Stimulated activated CD8-positive, alpha-beta memory T cell treated with anti-CD3 and anti-CD28 coated beads, Interleukin-2, amount 100 ng/mL, for 1 hour (primary cell): ENCODE measurements around the gene PRUNE2.
"Not testable (repeated sequence)": the region's sequence is repeated elsewhere in the genome, so short reads cannot be mapped to it uniquely, and the experiment has no call there.

ENCODE experiments used
- DNase-seq, 2 donors: peaks; one replicate each; pipeline ENCODE4 v3.0.0-alpha.2; 2020; ENCODE audit warnings: low read depth in 2 of 2

The PRUNE2 gene

DNA sequence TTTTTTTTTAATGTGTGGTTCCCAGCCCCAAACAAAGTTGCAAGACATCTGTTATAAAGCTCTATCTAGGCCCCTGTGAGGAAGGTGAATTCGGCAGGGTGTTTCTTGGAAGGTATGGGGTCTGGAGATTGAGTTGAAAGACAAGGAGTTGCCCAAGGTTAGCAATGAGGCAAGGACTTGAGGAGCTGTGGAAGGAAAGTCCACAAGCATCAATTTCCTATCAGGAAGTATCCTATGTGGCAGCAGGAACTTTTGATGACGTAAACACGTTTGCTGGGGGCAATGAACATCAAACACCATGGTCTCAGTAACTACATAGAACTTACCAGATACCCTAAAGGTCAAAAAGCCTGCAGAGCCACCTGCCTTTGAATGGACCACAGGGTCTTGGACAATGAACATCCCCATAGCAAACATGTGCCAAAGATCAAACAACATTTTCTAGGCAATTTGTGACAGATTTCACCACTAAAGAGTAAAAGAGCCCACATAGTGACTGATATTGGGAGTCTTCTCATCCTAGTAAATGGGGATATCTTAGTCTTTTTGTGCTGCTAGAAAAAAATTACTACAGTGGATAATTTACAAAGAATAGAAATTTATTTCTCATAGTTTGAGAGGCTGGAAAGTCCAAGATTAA lies 301.9 kb downstream of the PRUNE2 start:
- DNase-seq, result no peak

DNA sequence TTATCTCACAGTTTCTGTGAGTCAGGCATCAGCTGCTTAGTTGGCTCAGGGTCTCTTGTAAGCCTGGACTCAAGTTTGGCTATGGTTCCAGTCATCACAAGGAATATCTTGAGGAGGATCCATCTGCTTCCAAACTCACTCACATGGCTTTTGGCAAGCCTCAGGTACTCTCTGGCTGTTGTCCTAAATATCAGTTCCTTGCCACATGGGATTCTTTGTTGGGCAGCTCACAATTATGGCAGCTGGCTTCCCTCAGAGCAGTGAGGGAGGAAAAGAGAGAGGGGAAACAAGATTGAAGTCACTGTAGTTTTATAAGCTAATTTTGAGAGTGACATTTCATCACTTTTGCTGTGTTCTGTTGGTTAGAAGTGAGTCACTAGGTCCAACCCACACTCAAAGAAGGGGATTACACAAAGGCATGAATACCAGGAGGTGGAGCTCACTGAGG lies 302.4 kb downstream of the PRUNE2 start:
- DNase-seq, result no peak

DNA sequence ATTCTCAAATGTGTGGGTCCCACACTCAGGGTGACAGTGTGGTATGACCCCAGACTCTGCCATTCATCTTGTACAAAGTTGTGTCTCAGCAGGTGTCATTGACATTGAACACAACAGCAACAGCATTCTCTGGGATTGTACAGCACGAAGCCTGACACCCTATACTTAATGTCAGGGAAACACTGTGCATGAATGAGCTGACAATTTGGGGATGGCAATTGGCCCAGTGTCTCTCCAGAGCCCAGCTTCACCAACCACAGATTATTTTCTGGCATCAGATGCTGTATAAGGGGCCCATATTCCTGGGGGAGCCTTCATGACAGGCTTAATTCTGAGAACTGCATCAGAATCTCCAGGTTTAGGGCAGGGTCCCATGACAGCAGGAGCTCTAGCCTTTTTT lies 303.7 kb downstream of the PRUNE2 start:
- no peak for DNase-seq

GRCh38 chr9:76600007-76600615 lies 305.8 kb downstream of the PRUNE2 start:
- DNase-seq, result no peak

DNA sequence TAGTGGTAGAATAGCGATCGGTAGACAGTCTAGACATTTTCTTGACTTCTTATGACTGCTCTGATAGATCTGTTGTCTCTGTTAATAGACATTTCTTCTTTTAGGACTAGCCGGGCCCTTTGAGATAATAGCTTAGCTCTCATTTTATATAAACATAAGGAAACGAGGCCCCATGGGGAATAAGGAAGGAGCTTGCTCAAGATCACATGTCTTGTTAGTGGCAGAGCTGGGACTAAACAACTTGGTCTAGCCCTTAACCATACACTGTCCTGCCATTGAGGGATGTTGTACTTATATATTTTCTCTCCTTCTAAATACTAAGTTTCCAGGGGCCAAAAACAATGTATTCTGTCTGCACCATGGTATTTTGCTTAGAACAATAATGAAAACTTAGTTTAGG lies 306.9 kb downstream of the PRUNE2 start:
- DNase-seq, result no peak

- no peak for DNase-seq
These were observed 310.3 kb downstream of the PRUNE2 start for GRCh38 chr9:76595645-76596044.

- no peak for DNase-seq
These were observed 311.0 kb downstream of the PRUNE2 start for GRCh38 chr9:76594764-76595424.

GRCh38 chr9:76593961-76594735 lies 311.8 kb downstream of the PRUNE2 start:
- DNase-seq, result not testable (repeated sequence)

DNA sequence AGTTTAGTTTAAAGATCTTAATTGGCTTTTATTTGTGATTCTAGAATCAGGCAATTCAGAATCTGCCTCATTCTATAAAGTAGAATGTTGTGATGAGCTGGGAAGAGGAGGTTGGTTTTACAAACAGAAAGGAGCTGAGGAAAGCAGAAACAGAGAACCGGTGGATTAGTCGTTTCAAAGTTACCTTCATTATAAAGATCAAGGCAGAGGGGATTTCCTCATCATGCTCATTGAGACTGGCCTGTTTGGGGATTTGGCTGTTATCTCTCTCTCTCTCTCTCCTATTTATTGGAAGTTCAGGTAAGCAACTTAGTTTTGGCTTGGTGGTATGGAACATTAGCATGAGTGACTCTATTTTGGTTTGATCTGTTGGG lies 313.0 kb downstream of the PRUNE2 start:
- no peak for DNase-seq

DNA sequence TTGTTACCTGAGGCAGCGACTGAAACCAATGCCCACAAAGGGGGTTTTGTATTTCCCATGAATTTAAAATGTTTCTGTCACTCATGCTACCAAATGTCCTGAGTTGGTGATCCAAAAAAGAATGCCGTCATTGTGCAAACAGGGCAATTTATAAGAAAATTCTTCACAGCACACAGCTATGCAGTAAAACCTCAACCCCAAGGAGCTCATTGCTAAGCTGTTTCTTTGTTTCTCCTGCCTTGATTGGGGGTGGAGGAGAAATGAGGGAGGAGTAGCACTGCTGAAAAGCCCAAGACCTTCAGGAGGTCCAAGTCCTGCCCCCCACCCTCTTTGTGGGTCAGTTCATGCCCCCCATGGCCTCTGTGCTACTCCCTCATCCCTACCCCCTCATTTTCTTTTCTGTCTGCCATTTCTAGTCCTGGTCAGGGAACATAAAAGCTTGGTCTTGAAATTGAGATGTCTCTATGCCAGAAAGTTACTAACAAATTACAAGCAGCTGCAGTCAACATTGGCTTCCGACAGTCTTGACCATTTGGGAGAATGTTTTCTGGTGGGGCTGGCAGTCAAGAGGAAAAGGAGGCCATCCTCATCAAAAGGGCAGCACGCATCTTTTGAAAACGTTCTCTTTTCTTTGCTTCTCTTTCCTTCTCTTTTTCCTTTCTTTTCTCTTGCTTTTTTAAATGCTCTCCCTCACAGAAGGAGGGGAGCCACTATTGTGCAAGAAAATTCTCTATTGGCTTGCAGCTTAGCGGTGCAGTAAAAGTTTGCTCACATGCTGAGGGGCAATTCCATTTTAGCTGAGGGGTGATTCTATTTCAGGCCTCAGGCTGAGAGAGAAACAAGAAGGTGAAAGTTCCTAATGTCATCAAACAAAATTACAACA lies 313.6 kb downstream of the PRUNE2 start:
- DNase-seq, result no peak

GRCh38 chr9:76591256-76591950 lies 314.5 kb downstream of the PRUNE2 start:
- no peak for DNase-seq

DNA sequence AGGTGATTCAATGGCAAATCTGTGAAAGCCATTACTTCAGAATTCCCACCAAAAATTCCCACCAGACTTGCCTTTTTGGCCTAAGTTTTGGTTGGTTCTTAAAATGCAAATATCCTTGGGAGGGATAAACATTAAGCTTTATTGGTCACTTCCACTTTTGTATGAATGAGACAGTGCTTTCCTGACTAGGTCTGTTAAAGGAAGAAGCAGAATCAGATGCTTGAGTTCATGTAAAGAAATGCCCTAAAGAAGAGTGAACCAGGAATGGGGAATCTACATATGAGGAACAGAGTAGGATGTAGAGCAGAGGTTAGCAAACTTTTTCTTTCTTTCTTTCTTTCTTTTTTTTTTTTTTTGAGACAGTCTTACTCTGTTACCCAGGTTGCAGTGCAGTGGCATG lies 317.6 kb downstream of the PRUNE2 start:
- DNase-seq, result no peak

DNA sequence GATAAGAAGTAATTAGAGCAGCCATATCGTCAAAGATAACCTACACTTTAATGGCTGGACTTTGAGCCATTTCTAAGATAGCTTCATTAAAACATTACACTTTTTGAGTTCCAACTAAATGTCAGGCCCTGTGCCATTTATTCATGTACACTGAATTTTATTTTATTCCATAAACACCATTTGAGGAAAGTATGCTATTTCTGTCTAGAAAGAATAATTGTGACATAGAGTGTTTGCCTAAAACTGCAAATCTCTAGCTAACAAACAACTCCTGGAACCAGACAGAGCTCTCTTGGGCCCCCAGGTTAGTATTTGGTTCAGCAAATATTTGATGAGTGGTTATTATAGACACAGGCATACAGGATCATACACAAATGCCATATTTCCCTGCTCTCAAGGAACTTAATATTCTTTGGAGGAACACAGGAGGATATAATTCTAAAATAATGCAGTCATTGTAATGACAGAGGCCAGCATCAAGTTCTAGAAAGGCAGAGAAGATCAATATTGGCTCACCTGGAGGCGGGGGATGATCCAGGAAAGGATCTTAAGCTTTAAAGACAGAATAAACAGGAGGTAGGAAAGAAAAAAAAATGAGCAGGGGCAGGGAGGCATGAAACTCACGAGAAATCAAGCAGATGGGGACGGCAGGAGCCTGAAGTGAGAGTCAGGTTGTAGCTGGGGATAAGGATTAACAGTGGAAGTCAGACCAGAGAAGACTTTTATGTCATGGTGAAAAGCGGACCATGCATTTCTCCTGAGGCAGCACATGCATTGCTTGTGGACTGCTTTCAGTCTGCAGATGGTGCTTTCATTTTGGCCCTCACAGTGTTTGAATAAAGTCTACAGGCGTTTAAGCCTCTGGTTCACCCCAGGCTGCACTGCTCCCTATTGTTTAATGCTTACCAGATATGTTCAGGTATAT lies 319.3 kb downstream of the PRUNE2 start:
- DNase-seq, result no peak

GRCh38 chr9:76585487-76586389 lies 320.2 kb downstream of the PRUNE2 start:
- no peak for DNase-seq

DNA sequence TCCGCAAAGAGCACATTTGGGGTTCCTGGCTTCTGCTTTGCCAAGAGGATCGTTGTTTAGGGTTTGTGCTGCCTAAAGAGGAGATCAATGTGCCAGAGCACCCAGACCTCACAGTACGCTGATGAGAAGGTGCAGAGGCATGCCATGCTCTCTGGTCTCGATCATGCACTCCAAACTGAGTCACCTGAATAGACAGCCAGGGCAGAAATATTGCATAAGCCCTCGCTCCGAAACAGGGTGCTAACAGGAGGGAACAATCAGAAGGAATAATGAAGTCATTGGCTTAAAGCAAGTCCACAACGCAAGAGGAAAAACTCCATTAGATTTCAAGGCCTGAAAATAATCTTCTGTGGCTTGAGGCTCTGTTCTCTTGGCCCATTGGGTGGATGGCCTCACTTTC lies 322.7 kb downstream of the PRUNE2 start:
- no peak for DNase-seq

- no peak for DNase-seq
These were observed 324.2 kb downstream of the PRUNE2 start for GRCh38 chr9:76581731-76582130.

DNA sequence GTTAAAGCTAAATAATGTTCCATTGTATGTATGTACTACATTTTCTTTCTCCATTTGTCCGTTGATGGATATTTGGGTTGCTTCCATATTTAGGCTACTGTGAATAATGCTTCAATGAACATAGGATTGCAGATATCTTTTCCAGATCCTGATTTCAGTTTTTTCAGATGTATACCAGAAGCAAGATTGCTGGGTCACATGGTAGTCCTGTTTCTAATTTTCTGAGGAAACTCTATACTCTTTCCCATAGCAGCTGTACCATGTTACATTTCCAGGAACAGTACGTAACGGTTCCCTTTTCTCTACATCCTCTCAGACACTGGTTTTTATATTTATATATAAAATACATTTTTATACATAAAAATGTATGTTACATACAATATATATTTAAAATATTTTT lies 325.1 kb downstream of the PRUNE2 start:
- DNase-seq, result no peak

DNA sequence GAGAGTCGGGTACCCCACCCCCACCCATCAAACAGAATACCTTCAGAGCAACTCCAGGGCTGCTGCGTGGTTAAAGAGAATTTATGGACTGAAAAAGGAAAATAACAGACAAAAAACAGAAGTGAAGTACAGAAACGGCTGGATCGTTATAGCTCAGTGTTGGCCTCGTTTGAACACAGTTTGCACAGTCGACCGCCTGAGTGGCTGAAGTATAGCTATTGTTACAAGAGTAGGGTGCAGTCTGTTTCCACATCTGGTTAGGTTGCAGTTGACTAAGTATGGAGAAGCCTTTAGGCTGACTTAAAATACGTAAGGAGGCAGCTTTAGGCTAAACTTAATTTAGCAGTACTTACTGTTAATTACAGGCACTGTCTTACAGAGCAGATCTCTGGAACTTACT lies 325.7 kb downstream of the PRUNE2 start:
- no peak for DNase-seq

GRCh38 chr9:76576344-76576743 lies 329.6 kb downstream of the PRUNE2 start:
- peak; percentile 33 to 55 for DNase-seq
